SIG-M5 (cell line): ENCODE data around the gene GDPD5.
"Not testable (repeated sequence)": the region's sequence is repeated elsewhere in the genome, so short reads cannot be mapped to it uniquely, and the experiment has no call there.

Experiments
- DNase-seq: peaks from one replicate; lab custom pipeline; 2025; lab: John Stamatoyannopoulos, UW

The GDPD5 gene

DNA sequence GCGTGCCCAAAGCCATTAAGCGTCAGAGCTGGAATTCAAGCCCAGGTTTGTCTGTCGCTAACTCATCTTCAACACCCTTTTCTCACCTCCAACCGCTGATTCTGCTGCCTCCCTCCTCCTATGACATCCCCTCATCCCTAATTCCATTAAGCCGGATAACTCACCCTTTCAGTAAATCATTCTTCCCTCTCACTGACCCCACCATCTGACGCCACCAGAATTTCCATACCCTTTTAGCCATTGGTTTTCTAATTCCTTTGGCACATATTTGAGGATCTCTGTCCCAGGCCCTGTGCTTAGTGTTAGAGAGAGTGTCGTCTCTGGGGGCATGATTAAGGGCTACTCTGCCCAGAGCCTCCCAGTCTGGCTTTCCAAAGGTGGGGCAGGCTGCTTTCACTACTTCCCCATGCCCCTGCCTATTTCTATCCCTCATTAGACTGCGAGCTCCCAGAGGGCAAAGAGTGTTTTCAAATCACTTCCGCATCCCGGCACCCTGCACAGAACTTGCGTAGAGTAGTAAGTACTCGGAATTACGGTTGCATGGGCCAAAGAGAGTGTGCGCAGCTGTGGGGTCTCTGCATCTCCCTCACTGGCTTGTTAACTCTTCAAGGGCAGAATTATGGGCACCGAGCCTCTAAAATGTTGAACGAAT, 96.6 kb downstream of the GDPD5 start:
- DNase-seq: no peak

DNA sequence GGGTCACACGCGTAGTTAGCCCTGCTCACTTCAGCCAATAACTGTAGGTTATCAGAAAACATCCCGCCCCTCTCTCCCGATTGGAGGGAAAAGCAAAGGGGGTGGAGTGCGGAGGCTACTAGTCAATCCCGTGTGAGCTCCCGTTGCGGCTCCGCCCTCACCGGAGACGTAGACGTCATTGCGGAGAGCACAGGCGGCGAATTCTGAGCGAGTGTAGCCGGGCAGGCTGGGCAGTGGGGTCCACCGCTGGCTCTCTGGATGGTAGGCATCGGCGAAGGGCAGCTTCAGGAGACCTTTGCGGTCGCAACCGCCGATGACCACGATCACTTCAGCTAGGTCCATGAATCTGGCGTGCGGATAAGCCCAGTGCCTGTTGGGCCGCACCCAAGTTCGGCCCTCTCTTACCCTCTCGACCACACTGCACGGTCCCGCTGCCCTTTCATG, 97.4 kb downstream of the GDPD5 start:
- no peak for DNase-seq

DNA sequence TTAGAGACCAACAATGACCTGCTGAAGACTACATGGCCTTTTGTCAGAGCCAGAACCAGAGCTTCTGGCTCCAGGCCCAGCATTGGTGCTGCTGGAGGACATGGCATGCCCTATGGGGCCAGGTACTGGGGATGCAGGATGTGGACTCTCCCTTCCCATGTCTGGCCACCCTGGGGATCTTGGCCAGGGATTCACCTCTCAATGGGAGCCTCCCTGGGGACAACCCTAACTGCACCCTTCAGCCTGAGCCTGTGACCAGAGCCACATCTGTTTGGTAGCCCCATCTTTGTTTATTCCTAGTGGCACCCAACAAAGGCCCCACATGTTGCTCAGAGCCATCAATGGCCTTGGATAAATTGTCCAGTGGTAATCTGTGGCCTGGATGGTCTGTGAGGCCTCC, 98.6 kb downstream of the GDPD5 start:
- no peak for DNase-seq

DNA sequence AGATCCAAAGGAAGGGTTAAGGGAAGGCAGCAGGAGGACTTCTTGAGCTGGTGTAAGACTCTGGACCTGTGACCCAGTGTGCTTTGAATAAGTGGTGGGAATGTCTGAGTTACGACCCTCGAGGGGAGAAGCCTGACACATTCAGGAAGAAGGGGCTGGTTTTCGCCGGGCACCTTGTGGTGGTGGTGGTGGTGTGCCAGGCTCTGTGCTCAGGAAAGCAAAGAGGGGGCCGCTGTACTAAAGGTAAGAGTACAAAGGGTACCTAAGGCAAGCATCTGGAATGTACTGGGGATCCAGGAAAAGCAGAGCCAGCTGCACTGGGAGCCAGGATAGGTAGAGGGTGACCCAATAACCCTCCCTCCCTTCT, 99.0 kb downstream of the GDPD5 start:
- DNase-seq: no peak

DNA sequence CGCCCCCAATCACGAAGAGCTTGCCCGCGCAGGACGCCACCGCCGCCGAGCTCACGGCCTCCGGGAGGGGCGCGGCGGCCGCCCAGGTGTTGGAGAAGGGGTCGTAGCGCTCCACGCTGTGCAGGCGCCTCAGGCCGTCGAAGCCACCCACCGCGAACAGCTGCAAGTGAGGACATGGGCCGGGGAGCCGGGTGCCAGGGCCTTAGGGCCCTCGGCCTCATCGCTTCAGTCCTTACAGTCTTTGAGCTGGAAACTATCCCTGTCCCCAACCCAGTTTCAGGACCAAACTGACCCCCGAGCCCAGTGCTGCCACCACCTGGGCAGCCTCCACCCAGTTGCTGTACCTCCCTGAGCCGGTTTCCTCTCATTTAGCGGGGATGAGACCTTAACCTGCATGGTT, 100.3 kb downstream of the GDPD5 start:
- DNase-seq: no peak

DNA sequence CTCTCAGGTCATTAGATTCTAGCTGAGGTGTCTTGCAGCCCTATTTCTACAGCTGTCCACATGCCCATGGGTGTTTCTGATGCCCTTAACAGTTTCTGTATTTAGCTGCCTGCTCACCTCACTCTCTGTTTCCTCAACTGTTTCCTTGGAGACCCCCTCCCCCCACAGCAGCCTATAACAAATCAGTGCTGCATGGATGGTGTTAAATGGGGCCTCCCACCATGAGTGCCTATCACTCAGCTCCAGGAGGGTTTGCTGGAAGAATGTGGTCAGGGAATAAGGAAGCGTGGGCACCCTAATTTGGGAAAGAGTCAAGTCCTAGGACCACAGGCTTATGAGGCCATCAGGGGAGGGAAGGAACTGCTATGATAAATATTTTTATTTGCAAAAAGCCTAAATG, 101.3 kb downstream of the GDPD5 start:
- no peak for DNase-seq

DNA sequence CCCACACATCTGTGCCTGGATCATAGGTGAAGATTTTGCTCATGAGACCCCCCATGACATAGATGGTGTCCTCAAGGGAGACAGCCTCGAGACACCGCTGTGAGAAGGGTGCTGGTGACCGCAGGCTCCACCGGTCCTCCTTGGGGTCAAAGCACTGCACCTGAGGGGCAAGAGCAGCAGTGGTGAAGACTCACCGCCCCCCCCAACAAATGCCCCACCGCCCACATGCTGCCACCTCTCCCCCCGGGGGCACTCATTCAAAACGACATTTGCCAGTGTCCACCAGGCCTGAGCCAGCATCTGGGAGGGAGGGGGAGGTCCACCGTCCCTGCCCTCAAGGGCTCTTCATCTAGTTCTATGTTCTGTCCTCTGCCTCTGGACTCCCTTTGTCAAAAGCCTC, 102.0 kb downstream of the GDPD5 start:
- DNase-seq: no peak

DNA sequence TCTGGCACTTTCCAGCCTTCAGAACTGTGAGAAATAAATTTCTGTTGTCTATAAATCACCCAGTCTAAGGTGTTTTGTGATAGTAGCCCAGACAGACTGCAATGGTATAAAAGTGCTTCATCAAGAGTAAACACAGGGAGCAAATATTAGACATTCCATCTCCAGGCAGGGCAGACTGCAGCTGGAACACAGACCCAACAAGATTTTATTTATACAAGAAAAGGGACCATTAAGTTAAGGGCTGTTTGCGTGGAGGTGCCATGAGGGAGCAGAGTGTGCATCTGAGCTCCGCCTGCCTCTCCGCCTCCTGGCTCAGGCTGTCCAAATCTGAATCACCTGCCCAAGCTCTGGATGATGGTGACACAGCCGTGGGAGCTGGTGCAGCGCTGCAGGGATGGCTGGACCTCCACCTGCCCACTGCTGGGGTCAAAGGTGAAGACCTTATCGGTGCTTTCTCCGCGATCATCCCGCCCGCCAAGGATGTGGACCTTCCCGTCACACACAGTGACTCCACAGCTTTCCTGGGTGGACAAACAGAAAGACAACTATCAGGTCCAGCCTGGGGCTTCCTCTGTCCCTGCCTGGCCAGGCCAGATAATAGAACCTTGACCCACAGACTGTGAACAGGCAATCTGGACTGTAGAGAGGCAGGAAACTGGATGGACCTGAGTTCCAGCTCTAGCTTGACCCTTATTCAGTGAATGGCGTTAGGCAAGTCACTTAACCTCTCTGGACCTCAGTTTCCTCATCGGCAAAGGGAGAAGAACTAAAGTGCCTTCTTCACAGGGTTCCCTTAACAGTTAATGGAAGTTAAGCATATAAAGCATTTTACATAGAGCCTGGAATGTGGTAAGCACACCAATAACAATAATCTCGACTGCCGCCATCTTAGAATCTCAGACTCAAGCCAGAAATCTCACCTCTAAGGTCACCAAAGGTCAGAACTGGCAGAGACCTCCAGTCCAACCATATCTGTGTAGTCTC, 103.2 kb downstream of the GDPD5 start:
- no peak for DNase-seq

DNA sequence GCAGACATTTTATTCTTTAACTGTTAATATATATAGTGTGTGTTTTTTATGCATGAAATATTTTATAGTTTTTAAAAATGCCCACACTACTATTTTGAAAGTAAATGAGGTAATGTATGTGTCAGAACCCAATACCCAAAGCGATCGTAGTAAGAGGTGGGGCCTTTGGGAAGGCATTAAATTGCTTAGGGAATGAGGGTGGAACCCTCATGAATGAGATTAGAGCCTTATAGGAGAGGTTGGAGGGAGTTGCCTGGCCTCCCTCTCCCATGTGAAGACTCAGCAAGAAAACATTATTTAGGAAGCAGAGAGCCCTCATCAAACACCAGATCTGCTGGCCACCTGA, 103.9 kb downstream of the GDPD5 start:
- no peak for DNase-seq

DNA sequence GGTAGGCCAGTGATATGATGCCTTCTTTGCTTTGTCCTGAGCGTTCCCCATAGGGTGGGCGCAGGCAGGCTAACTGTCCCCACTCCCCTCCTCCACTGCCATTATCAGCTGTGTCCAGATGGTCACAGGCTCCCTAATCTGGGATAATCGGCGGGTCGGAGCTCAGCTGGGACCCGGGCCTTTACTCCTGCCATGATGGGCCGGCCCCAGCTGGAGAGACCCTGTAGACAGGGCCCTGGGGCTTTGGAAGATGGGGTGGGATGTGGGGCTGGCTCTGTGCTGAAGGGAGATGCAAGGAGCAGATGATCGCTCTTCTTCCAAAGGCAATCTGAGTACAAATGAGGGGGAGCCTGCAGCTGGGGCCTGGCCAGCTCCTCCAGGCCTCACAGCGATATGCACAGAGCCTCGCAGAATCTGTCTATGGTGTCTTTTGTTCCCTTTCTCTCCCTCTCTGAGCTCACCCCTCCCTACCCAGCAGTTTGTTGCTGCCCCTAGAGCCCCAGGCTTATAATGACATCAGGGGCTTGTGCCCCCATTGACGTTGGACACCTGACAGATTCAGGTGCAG, 104.6 kb downstream of the GDPD5 start:
- DNase-seq: no peak

DNA sequence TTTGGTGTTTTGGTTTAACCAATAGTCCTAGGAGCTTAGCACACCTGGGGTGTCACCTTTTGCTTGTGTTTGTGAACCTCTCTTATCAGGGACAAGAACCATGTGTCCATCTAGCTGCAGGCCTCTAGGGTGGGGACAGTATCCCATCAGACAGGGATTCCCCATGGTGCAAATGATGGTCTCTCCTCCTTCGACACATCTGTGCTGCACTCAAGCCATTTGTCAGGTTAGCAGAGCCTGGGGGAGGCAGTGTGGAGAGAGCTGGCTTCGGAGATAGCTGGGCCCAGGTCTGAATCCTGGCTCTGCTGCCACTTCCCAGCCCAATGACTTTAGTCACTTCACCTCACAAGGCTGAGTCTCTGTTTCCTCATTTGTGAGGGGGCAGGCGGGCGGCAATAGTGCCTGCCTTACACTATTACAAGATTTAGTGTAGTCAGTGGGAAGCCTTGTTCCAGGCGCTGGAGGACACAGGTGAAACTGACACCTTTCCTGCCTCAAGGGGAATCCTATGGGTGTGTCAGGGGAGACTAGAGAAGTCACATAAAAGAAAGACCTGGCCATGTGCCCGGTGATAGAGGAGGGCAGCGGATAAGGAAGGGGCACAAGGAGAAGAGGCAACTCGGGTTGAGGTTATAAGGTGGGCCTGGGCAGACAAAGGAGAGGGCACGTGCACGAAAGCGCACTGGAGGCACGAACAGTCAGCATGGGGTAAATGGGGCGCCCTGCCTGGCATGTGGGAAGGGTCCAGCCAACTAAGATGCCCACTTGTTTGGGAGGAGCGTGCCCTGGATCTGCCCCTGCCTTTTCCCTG, 105.3 kb downstream of the GDPD5 start:
- DNase-seq: no peak

DNA sequence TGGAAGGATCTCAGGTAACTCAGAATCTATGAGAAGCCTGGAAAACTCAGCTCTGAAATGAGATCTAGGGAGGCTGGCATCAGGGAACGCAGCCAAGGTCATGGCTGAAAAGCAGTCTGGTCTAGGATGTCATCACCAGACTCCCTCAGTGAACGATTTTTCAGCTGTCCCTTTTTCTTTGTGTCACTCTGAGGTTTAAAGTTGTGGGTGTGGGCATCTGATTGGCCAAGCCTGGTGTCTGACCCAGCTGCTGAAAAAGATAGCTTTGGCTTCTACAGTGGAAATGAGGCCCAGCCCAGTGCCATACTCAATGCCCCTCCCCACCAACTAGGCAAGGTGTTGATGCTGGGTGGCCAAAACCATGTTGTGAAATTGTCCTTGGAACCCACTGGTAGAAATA, 111.9 kb downstream of the GDPD5 start:
- no peak for DNase-seq

DNA sequence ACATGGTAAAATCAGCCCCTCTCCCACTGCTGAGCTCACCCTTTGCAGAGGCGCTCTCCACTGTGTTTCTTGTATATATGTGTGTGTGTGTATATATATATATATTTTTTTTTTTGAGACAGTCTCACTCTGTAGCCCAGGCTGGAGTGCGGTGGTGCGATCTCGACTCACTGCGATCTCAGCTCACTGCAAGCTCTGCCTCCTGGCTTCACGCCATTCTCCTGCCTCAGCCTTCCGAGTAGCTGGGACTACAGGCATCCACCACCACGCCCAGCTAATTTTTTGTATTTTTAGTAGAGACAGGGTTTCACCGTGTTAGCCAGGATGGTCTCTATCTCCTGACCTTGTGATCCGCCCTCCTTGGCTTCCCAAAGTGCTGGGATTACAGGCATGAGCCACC, 112.6 kb downstream of the GDPD5 start:
- DNase-seq: not testable (repeated sequence)

DNA sequence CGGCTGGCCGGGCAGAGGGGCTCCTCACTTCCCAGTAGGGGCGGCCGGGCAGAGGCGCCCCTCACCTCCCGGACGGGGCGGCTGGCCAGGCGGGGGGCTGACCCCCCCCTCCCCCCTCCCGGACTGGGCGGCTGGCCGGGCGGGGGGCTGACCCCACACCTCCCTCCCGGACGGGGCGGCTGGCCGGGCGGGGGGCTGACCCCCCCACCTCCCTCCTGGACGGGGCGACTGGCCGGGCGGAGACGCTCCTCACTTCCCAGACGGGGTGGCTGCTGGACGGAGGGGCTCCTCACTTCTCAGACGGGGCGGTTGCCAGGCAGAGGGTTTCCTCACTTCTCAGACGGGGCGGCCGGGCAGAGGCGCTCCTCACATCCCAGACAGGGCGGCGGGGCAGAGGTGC, 115.8 kb downstream of the GDPD5 start:
- not testable (repeated sequence) for DNase-seq

DNA sequence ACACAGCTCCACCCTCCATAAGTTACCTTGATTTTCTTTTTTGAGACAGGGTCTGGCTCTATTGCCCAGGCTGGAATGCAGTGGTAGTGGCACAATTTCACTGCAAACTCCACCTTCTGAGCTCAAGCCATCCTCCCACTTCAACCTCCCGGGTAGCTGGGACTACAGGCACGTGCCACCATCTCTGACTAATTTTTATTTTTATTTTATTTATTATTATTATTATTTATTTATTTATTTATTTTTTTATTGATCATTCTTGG, 116.9 kb downstream of the GDPD5 start:
- no peak for DNase-seq

DNA sequence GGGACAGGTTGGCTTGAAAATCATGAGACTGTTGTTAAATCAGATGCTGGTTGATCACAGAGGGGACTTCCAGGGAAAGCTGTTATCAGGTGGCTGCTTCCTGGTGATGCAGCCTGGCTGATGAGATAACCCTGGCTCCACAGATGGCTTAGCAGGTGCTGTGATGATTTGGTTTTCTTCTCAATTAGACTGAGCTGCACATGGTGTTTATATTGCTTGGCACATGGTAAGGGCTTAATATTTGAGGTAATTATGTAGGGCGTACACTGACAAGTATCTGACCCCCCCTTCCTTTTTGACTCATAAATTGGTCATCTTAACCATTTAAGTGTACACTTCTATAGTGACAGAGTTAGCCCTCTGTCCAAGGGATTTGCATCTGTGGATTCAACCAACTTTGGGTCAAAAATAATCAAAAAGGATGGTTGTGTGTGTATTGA, 119.4 kb downstream of the GDPD5 start:
- no peak for DNase-seq

DNA sequence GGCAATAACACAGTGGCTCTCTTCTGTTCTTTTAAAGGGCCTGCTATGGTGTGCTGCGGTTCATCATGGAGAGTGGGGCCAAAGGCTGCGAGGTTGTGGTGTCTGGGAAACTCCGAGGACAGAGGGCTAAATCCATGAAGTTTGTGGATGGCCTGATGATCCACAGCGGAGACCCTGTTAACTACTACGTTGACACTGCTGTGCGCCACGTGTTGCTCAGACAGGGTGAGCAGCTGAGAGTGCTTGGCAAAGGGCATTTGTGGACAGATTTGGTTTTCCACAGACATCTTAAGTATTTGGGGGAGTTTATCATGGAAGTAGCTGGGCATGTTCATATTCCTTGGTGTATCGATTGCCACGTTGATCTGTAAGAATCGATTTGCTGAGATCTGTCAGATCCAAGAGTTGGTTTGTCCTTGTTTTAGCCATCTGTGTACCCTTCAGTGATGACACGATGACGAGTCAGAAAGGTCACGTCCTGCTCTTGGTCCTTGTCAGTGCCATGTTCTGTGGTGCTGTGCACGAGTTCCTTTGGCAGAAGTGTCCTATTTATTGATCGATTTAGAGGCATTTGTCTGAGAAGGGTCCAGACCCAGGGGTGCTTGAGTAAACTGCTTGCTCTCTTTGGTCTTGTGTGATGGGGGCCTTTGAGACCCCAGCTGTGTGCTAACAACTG, 121.6 kb downstream of the GDPD5 start:
- DNase-seq: no peak

DNA sequence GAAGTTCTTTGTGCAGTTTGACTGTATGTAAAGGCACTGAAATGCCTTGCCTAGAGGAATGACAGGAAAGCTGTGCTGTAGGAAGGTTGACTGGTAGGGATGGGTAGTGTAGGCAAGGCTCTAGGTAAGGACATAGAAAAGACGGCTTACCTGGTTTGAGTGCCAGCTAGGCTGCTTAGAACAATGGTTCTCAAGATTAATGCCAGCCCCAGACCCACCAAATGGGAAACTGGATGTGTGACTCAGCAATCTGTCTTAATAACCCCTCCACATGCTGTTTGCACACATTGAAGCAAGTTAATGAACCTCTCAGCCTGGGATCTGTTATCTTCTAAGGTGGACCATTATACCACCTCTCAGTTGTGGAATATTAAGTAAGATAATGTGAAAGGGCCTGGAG, 122.7 kb downstream of the GDPD5 start:
- DNase-seq: no peak

DNA sequence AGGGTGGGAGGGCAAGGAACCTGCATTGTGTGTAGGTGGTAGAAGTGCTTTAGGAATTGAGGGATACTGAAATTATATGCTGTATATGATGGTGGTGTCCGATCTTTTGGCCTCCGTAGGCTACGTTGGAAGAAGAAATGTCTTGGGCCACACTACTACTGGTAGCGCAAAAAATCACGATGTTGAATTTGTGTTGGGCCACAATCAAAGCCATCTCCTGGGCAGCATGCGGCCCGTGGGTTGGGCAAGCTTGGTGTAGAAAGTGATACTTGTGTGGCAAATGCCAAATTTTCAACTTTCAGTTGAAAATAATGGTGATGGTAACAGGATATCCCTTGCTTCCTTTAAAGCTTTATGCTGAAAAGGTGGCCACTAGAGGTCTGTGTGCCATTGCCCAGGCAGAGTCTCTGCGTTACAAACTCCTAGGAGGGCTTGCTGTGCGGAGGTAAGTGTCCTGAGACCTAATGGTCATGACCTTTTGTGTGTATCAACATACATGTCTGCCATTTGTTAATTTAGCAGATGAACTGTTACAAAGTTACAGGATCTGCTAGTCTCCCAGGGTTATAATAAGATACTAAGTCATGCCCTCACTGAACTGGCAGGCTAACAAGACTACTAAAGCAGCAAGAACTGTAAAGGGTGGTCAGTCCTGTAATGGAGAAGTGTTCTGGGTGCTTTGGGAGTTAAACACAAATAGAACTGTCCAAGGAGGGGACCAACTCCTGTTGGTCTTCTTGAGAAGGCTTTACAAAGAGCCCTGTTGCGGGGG, 123.6 kb downstream of the GDPD5 start:
- DNase-seq: no peak

DNA sequence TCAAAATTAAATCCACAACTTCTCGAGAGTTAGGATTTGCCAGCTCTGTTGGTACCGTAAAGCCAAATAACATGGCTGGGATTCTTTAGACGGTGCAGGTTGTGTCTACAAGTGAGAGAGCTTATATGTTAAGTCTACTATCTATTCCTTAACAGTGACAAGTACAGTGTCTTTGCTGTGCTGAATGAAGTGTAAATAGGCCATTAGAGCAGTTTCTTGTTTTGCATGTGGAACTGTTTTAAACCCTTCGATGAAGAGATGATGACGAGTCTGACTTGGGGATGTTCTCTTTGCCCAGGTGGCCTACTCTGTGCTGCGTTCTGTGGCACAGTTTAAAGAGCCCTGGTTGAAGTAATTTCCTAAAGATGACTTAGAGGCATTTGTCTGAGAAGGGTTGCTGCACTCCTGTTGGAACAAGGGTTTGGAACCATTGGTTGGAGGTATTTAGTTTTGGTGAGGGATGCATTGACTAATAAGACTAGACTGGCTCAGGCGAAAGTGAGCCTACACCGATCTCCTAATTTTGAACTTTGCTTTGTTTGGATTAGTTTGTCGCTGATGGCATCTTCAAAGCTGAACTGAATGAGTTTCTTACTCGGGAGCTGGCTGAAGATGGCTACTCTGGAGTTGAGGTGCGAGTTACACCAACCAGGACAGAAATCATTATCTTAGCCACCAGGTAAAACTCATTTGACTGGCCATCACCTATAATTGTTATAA, 125.4 kb downstream of the GDPD5 start:
- DNase-seq: no peak
